Activated CD8-positive, alpha-beta memory T cell treated with anti-CD3 and anti-CD28 coated beads, Interleukin-2, amount 50 U/mL, for 1 hour (primary cell): Measurements from ENCODE around the gene GOSR1.
"Not testable (repeated sequence)": the region's sequence is repeated elsewhere in the genome, so short reads cannot be mapped to it uniquely, and the experiment has no call there.

ENCODE experiments used
- DNase-seq: peaks from one replicate; pipeline ENCODE4 v3.0.0-alpha.2; 2020; ENCODE audit errors: extremely low read depth

GOSR1 gene

DNA sequence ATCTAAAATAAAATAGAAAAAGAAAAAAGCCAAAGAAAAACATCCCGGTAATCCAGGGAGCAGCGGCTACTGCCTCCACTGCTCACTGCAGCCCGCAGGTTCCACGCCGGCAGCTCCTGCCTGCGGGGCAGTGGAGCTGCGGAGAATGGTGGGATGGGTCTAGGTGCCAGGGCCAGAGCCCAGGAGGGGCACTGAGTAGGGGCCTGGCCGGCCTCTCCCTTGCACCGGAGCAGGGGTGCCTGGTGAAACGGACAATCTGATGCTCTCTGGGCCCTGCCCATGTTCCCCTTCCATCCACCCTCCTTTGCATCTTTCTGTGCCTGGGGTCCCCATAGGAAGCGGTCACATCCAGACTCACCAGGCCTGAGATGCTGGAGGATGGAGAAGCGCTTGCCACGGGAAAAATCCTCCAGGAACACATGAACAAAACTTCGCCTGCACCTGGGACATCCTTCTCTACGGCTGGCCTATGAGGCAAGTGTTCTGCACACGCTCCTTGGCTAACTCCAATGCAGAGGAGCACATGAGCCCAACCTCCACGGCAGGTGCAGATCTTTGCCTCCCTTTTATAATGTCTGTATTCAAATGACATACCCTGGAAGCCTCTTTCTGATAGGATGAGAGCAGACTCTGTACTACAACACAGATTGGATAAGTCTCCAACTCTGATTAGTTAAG lies 98.6 kb downstream of the GOSR1 start:
- not testable (repeated sequence) for DNase-seq

DNA sequence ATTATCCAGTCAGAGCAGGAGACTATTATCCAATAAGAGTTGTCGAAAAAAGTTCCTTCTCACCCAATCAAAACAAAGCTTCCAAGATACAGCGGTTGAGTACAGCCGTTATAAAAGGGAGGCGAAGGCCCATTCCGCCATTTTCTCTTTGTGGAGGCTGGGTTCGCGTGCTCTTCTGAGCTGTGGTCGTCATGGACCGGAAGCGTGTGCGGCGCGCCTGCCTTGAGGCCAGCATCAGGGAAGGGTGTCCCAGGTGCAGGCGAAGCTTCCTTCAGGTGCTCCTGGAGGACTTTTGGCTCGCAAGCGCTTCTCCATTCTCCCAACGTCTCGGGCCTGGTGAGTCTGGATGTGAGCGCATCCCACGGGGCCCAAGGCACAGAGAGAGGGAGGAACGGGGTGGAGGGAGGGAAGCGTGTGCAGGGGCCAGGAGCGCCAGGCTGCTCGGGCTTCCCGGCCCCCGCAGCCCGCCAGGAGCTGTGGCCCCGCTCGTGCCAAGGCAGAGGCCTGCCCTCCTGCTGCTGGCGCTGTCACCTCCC lies 99.2 kb downstream of the GOSR1 start:
- no peak for DNase-seq
